GM21576 (cell line): ENCODE data around the gene MBD4.
A peak's percentile ranks its signal among the peaks of the same experiment; 100 is the strongest.
"Not testable (repeated sequence)": the region's sequence is repeated elsewhere in the genome, so short reads cannot be mapped to it uniquely, and the experiment has no call there.

Experiments used
- ATAC-seq: cut with Tn5 transposase; IDR thresholded peaks from one replicate; pipeline ENCODE4 v1.9.1; 2021; ENCODE audit warnings: mild to moderate bottlenecking, moderate library complexity; ENCODE audit not compliant: unreplicated experiment

MBD4 gene

DNA sequence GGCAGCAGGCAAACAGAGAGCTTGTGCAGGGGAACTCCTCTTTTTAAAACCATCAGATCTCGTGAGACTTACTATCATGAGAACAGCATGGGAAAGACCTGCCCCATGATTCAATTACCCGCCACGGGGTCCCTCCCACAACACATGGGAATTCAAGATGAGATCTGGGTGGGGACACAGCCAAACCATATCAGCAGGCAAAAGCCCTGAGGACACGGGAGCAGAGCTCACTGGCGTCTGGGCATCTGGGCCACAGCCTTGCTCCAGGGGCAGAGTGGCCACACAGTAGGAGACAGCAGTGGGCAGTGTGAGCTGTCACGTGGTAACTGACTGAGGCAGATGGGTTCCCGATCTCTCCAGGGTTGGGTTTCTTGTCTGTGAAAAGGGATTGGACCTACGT, 54.2 kb downstream of the MBD4 start:
- not testable (repeated sequence) for ATAC-seq

GRCh38 chr3:129384594-129385323, 55.0 kb downstream of the MBD4 start:
- no peak for ATAC-seq

DNA sequence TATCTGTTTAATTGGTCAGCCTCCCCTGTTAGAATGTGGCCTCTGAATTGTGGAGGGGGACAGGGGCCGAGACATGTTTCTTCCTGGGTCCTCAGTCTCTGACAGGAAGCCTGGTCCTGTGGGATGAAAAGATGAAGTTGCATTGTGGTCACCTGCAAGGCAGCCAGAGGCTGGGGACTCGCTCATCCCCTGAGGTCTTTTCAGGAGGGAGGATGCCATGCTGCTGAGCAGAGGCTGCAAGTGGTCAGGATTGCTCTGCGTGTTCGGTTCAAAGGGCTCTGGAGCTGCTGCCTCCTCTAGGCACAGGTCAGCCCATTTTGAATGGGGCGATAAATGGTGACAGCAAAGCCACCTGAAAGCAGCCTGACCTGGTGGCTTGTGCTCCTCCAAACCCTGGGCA, 55.6 kb downstream of the MBD4 start:
- not testable (repeated sequence) for ATAC-seq

DNA sequence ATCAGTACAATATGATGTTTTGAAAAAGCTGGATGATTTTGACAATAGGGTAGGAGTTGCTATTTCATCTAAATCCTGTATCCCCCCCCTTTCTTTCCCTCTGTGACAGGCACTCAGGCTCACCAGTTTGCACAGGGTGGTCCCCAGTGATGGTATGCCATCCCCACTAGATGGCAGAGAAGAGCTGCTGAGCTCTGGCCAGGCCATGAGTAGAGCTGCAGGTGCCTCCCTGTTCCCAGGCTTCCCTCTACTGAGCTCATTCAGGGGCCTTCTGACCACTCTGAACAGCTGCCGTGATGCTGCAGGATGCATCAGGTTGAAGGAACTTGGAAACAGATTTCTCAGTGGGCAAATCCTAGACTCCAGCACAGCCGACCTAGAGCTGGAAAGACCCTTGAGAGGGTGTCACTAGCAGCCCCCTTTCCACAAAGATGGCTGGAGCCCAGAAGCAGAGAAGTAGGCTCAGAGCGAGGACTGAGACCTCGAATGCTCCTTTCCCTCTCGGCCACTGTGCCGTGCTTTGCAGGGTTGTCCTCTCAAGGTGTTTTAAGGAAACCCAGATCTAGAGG, 56.4 kb downstream of the MBD4 start:
- peak; percentile 81 for ATAC-seq

- ATAC-seq = no peak
These were observed 57.4 kb downstream of the MBD4 start for GRCh38 chr3:129382366-129382765.
